ENCODE data around the gene CALN1.

GRCh38 chr7:72268090-72268489 lies 144.0 kb downstream of the CALN1 start:
- TF ChIP-seq CTCF (IDR thresholded peaks at IDR 0.05) (no peak), POLR2A (IDR thresholded peaks at IDR 0.05; ENCODE audit: low read depth) (no peak)
